Neural crest cell (in vitro differentiated cells): ENCODE data around the gene P3H2. TPM values are rescaled to one million over a fixed set of nuclear protein-coding genes. Genes with fewer than 3 reads are reported as not detected.
A peak's percentile ranks its signal among the peaks of the same experiment; 100 is the strongest.
"Not testable (repeated sequence)": the region's sequence is repeated elsewhere in the genome, so short reads cannot be mapped to it uniquely, and the experiment has no call there.

ENCODE experiments used
- DNase-seq: peaks from one replicate; pipeline ENCODE4 v3.0.0; 2021; ENCODE audit warnings: low read depth, mixed read lengths, low spot score
- H3K27ac Mint-ChIP-seq: one replicate; pipeline ENCODE4 v1.8.0; 2021; ENCODE audit warnings: mild to moderate bottlenecking, mixed read lengths; ENCODE audit not compliant: unreplicated experiment
- H3K27me3 Mint-ChIP-seq: 2 replicates; pipeline ENCODE4 v1.8.0; 2021; ENCODE audit warnings: low read depth, mild to moderate bottlenecking, mixed read lengths
- H3K36me3 Mint-ChIP-seq: 2 replicates; pipeline ENCODE4 v1.8.0; 2021; ENCODE audit warnings: low read depth, mild to moderate bottlenecking, mixed read lengths
- H3K4me1 Mint-ChIP-seq: 2 replicates; pipeline ENCODE4 v1.8.0; 2021; ENCODE audit warnings: mixed read lengths
- H3K4me3 Mint-ChIP-seq: one replicate; pipeline ENCODE4 v1.8.0; 2021; ENCODE audit warnings: mild to moderate bottlenecking, mixed read lengths
- H3K9me3 Mint-ChIP-seq: 2 replicates; pipeline ENCODE4 v1.8.0; 2021; ENCODE audit warnings: mixed read lengths
- CTCF ChIP-seq: fragments of 200-600 bp; sonication (generic); conservative IDR thresholded peaks from 2 replicates; pipeline ENCODE4 v1.5.0; 2021; ENCODE audit warnings: antibody characterized with exemption, mild to moderate bottlenecking
- total RNA-seq: library from RNA; stranded (reverse); gene quantifications from 2 replicates; pipeline ENCODE4 v1.2.1, GENCODE V29; 2021

Gene P3H2
- total RNA-seq, 1 donor from 2014 or later = 4.1 TPM

DNA sequence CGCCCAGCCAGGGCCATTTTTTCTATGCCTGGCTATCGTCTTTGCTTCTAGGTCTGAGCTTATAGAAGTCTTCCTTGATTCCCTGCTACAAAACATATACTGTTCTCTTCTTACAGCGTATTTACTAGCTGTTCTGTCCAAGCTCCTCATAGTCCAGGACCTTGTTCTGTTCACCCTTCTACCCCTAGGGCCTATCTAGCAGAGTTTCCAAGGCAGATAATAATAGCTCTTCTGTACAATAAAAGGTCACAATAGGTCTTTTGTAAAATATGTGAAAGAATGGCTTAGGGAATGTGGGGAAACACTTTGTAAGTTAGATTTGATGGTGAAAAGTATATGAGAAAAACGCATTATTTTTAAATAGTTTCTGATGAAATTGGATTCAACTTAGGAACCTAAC lies 158.2 kb downstream of the P3H2 start:
- H3K36me3 Mint-ChIP-seq = no peaks in the 10 kb centered on the region
- no peak for TF ChIP-seq CTCF
- peaks cover 14% of the 10 kb centered on the region for H3K4me1 Mint-ChIP-seq
- no peak overlapping the region for H3K27ac Mint-ChIP-seq
- no peaks in the 10 kb centered on the region for H3K27me3 Mint-ChIP-seq
- DNase-seq = no peak
- H3K4me3 Mint-ChIP-seq = no peak overlapping the region
- H3K9me3 Mint-ChIP-seq = no peaks in the 10 kb centered on the region

DNA sequence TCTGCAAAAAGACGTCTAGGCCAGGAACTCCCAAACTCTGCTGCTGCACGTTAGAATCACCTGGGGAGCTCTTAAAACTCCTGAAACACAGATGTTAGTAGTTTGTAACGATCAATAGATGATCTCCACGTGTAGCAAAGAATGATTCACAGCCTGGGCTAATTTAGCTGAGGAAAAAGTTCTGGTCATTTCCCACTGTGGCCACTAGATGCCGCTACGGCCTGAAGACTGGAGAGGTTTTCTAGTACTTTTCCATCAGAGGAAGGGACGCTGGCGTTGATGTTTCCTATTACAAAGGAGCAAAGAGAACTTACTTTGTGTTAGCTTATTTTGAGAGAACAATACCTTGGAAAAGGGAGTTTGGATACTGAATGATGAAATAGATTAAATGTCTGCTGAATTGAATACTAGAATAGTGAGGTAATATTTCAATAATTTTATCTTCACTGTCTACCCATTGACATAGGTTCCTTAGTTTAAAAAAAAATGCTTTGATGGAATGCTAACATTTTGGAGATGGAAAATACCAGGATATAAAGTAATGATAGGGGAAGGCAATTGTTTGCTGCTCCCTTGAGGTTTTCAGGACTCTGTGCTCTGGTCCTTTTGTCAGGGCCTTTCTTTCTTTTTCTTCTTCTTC lies 159.1 kb downstream of the P3H2 start:
- Mint-ChIP-seq H3K27ac (no peak overlapping the region), H3K4me3 (no peak overlapping the region), H3K36me3 (no peaks in the 10 kb centered on the region)

GRCh38 chr3:189961086-189961485 lies 159.6 kb downstream of the P3H2 start:
- not testable (repeated sequence) for H3K9me3 Mint-ChIP-seq, H3K36me3 Mint-ChIP-seq, DNase-seq, H3K4me3 Mint-ChIP-seq, H3K27me3 Mint-ChIP-seq, H3K27ac Mint-ChIP-seq
- H3K4me1 Mint-ChIP-seq = peaks cover 14% of the 10 kb centered on the region

More for the DNA sequence above, 159.1 kb downstream of the P3H2 start:
- Mint-ChIP-seq H3K4me1 (peaks cover 14% of the 10 kb centered on the region), H3K9me3 (no peaks in the 10 kb centered on the region), H3K27me3 (no peaks in the 10 kb centered on the region)
- peak; percentile 85 for DNase-seq
- TF ChIP-seq CTCF = peak; percentile 98

DNA sequence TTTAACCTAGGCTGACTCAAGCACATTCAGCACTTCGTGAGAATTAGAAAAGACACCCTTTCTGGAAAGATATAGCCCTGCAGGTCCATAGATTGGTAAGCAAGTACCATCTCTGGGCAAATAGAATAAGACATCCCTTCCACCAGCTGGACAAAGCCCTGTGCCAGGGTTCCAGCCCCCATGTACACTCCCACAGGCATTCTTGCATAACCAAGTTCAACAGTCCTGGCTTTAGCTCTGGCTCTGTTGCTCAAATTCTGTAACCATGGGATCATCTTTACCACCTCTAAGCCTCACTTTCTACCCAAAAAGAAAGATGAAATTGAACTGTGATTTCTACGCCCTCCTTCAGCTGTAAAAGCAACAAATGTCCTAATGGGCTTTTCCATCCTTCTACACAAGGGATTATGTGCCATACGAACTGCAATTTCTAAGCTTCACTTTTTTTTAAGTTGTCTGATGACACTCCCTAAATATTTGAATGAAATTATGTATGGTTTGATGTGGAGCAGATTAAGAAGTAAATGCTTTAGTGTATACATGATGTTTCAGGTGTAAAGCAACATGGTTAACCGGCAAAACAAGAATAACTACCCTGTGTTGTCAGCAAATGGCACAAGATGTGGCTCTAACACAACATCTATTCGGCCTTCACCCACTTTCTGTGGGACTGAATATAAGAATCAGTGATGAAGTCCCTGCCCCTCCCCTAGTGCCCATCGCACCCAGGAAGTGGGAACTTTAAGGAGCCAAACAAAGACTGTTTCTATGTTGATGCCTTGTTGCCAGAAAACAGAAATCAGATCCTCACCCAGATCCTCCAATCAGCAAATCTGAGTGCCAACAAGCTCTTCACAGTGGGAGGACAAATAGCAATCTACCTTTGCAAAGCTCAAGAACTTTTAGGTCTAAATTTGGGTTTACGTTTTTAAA lies 165.7 kb downstream of the P3H2 start:
- TF ChIP-seq CTCF = no peak
- H3K27me3 Mint-ChIP-seq = no peaks in the 10 kb centered on the region
- no peaks in the 10 kb centered on the region for H3K36me3 Mint-ChIP-seq
- DNase-seq = no peak
- no peak overlapping the region for H3K4me3 Mint-ChIP-seq
- no peaks in the 10 kb centered on the region for H3K4me1 Mint-ChIP-seq
- H3K9me3 Mint-ChIP-seq = peaks cover 3% of the 10 kb centered on the region
- H3K27ac Mint-ChIP-seq = no peak overlapping the region

DNA sequence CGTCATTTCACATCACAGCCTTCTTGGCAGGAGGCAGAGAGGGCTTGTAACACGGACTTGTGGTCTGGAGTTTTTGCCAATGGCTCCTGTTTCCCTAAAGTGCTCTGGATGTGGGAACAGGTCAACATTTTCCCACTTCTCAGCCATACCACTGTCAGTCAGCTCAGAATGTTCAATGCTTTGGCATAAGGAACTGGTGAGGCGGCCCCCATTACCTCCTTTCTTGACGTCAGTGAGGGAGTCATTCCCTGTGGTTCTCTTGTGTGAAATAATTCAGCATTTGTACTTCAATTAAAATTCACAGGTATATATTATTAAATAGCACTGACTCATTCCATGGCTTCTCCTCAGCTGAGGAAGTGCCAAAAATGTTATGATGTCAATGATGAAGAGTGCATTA lies 167.1 kb downstream of the P3H2 start:
- no peaks in the 10 kb centered on the region for H3K4me1 Mint-ChIP-seq
- H3K9me3 Mint-ChIP-seq = peaks cover 3% of the 10 kb centered on the region
- no peak overlapping the region for H3K4me3 Mint-ChIP-seq
- no peak for DNase-seq
- no peaks in the 10 kb centered on the region for H3K27me3 Mint-ChIP-seq
- H3K36me3 Mint-ChIP-seq = no peaks in the 10 kb centered on the region
- no peak for TF ChIP-seq CTCF
- H3K27ac Mint-ChIP-seq = no peak overlapping the region

GRCh38 chr3:189952272-189952671 lies 168.4 kb downstream of the P3H2 start:
- Mint-ChIP-seq H3K36me3 (no peaks in the 10 kb centered on the region), H3K27ac (no peak overlapping the region), H3K9me3 (peaks cover 3% of the 10 kb centered on the region), H3K4me3 (no peak overlapping the region), H3K4me1 (no peaks in the 10 kb centered on the region), H3K27me3 (peaks cover 4% of the 10 kb centered on the region)
- no peak for TF ChIP-seq CTCF
- no peak for DNase-seq
